Activated CD4-positive, alpha-beta T cell treated with anti-CD3 and anti-CD28 coated beads, Interleukin-2, Interleukin-6, amounts not matched to agents 100 ng/mL and 50 ng/mL, durations not matched to agents 16 hours and 8 hours (primary cell): ENCODE results near the gene MLLT3.

Experiments used
- DNase-seq: peaks from one replicate; pipeline ENCODE4 v3.0.0-alpha.2; 2020

Gene MLLT3

GRCh38 chr9:20407013-20407412, 215.3 kb downstream of the MLLT3 start:
- no peak for DNase-seq

GRCh38 chr9:20406344-20406743, 216.0 kb downstream of the MLLT3 start:
- no peak for DNase-seq

- no peak for DNase-seq
These were observed 216.7 kb downstream of the MLLT3 start for GRCh38 chr9:20405616-20406015.

GRCh38 chr9:20405078-20405477, 217.2 kb downstream of the MLLT3 start:
- no peak for DNase-seq

GRCh38 chr9:20404192-20404813, 218.0 kb downstream of the MLLT3 start:
- DNase-seq = no peak

- DNase-seq = no peak
These were observed 219.0 kb downstream of the MLLT3 start for GRCh38 chr9:20403346-20403745.

DNA sequence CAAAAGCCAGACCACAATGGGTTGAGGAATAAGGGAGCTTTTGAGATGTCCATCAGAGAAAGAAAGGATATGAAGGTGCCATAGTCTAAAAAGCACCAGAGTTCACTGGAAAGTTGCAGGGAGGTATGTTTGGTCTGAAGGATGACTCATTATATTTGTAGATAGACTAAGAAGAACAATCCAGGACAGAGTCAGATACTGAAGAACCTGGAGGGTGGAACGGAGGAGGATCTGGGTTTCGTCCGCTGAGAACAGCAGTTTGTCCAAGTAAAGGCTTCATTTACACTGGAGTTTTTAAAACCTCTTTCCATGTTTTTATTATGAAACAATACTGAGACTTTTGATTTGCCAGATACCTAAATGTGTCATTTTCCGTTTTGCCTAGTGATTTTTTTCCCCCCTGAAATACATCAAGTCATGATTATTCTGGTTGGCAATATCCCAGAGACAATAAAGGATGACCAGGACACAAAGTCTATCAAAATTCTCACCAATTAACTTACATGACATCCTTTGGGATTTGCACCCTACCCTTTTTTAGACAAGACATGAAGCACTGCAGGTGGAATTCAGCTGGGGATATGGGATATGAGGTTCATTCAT, 219.9 kb downstream of the MLLT3 start:
- DNase-seq = no peak

DNA sequence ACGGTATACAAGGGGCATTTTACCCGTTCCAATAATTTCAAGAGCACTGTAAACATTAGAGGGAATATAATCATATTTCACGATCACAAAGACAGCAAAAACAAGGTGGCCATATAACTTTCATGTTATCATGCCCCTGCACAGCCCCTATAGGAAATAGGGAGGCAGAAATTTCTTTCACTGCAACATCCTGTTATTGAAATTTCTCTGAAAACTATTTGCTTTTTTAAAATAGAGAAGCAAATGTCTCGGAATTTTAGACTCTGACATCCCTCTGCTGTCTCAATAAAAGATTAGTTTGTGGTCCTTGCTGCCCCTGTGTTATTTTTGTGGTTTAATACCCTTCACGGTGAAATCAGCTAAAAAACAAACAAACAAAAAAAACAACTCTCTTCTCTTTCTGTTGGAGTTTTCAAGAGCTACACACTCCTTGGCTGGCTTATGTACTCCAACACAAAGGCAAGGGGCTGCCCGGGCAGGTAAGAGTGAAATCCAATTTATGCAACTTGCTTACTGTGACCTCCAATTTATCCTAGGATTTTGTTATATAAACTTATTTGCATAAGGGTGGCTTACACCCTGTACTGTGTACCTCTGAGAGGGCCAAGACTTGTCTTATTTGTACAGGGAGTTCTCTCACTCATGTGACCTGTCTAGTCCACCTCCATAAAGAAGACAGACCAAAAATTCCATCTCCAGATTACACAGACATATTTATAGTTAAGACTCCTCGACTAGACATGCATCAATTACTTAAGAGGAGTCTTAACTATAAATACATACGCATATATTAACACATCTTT, 223.6 kb downstream of the MLLT3 start:
- no peak for DNase-seq

- DNase-seq = no peak
These were observed 225.0 kb downstream of the MLLT3 start for GRCh38 chr9:20397348-20397747.

- DNase-seq = no peak
These were observed 225.8 kb downstream of the MLLT3 start for GRCh38 chr9:20396509-20396908.

DNA sequence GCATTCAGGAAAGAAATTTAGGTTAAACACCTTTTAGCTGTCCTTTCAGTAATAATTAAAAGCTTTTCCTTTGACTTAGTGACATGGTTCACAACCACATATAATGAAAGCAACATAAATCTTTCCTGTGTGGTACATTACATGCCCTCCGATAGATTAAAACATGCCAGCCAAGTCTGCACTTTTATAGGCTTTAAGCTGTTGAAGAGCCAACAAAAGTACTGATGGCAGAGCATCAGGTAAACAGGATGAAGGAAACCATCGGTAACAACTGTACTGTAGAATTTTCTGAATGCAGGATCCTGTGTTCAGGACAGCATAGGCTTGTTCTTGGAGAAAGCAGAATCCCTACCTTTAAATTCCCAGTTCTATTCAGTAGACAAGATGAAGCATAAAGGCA, 226.6 kb downstream of the MLLT3 start:
- DNase-seq = no peak

GRCh38 chr9:20394969-20395368, 227.3 kb downstream of the MLLT3 start:
- no peak for DNase-seq

DNA sequence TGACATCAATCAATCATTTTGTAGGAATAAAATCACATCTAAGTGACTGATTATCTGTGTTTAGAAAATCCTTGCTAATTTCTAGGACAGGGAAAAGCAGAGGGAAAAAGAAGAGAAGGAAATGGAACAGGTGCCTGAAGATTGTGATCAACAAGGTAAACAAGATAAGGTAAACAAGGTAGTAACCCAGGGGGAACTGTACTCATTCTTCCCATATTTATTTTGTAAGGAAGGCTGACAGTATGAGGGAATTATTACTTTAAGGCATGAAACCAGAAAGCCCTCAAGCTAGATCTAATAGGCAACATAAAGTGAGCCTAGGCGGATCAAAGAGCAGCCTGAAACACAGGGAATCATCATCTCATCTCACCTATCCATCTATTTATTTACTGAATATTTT, 231.1 kb downstream of the MLLT3 start:
- DNase-seq = no peak

DNA sequence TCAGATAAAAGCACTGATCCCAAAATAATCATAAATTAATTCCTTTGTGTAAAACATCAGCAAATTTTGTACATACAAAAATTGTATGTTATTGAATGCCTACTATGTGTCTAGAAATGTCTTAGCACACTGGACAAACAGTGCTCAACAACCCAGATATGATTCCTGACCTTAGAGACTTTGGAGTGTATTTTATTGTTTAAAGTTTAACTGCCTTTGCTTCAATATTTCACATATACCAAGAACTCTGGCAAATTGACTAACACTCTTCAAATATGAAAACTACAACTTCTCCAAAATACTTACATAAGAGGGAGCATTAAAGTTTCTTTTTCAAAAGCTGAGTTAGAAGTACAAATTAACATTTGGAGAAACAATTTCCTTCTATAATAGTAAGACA, 231.9 kb downstream of the MLLT3 start:
- no peak for DNase-seq

GRCh38 chr9:20387062-20387461, 235.2 kb downstream of the MLLT3 start:
- DNase-seq = no peak

DNA sequence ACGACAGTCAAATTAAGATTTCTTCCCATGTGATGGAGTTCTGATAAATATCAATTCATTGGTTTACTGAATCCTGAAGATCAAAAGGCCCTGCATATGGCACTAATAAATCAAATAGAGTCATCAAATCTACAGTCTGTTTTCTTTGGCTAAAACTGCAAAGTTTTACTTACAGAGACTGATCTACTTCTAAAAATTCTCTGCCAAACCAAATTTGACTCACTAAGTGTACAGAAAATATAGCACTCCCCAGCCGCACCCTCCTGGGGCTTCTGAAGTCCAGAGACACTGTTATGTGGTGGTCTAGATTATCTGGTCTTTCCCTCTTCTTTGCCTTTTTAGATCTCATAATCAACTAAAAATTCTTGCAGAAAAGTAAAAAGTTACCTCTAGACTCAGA, 237.7 kb downstream of the MLLT3 start:
- DNase-seq = no peak

GRCh38 chr9:20382460-20383071, 239.7 kb downstream of the MLLT3 start:
- no peak for DNase-seq

DNA sequence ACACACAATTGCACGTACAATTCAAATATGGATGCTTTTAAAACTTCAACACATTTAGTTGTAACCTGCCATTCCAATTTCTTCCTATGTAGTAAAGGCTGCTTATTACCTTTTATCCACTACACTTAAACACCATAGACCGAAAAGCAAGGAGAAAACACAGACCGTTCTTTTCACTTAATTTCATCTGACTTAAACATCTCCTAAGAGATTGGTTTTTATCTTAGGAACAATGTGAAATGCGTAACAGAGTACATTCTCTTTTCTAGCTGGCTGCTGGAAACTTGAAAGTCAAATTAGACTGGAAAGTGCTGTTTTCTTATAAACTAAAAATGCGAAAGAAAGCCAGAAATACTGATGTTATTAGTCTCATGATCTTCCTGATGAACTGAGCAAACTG, 241.8 kb downstream of the MLLT3 start:
- no peak for DNase-seq

DNA sequence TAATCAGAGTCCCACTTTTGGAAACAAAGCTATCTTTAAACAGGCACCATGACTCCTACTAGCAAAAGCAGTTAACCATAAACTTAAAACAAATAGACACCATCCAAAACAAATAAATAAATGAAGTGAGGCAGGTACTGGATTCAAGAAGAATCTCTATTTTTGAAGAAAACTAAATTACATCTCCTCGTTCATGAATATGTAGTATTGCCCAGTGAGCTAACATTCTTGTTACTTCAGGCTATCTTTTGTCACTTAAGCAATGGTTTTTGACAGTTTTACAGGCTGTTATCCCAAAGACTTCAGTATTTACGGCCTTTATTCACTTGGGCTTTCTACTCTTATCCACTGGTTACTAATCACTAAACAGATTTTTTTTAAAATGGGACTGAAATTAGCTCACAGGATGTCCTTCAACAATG, 242.5 kb downstream of the MLLT3 start:
- no peak for DNase-seq

DNA sequence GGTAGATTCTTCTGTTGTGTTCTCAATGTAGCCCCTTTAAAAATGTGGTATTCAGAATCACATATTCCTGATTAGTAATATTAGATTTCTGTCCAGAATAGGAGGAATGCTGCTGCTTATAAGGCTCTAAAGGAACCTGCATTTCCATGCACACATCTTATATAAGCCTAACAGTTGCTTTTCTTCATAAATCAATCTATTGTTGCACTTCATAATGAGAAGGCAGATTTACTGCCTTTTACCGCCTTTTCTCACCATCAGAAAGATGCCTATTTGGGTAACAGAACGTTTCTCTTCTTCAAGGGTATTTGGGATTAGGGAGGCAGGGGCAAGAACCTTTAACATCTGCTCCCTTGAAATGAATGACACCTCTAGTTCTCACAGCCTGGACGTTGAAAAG, 243.4 kb downstream of the MLLT3 start:
- no peak for DNase-seq

DNA sequence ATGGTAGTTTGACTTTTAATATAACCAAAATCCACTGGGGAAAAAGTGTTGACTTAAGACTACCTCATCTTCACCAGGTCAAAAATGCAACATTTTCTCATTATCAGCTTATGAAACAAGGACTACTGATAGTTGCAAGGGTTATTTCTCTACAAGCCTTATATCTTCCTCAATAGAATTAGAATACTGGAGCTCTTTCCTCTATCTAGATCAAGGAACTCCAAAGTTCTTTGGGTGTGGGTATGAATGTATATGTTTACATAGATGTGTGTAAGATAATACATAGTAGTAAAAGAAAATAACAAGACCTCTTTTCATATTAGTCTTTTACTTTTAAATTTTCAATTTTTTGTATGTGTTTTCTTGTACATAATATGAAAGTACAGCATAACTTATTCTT, 244.5 kb downstream of the MLLT3 start:
- DNase-seq = no peak

- DNase-seq = no peak
These were observed 245.4 kb downstream of the MLLT3 start for GRCh38 chr9:20376731-20377375.

DNA sequence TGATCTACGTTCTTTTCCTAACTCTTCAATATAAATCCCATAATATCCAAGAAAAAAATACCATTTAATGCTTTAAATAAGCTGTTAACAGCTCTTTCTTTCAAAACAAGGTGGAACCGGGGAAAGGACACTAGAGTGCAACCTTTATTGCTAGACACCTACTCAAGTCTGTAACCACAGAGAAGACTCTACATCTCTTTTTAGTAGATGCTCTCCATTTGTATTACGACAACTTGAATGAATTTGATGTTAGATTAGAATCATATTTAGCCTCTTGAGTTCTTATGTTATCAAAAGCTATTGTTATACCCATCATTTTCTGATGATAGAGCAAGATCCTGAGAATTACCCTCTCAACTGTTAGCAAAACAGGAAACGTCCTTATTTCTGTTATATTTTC, 246.3 kb downstream of the MLLT3 start:
- DNase-seq = no peak
